Naive thymus-derived CD4-positive, alpha-beta T cell (primary cell): ENCODE data around the gene FGF2. TPM values are rescaled to one million over a fixed set of nuclear protein-coding genes. Genes with fewer than 3 reads are reported as not detected.

ENCODE experiments used
- ATAC-seq: fragments of 150-1000 bp; cut with Tn5 transposase; 2 replicates; pipeline ENCODE4 v1.10.0; 2021; ENCODE audit warnings: mild to moderate bottlenecking, moderate library complexity
- CTCF ChIA-PET: fragments of 350-600 bp; sonication (Branson Sonifier 250); formaldehyde crosslinking; loops from one replicate; lab custom pipeline; 2021; ENCODE audit warnings: antibody characterized with exemption; lab: Charles Lee
- POLR2A ChIA-PET: fragments of 350-600 bp; sonication (Branson Sonifier 250); formaldehyde crosslinking; loops from one replicate; lab custom pipeline; 2021; ENCODE audit warnings: antibody characterized with exemption, inconsistent platforms; lab: Charles Lee
- DNase-seq, 9 donors: peaks; one replicate each; pipeline versions ENCODE4 v3.0.0 to v3.0.0-alpha.2; 2020 to 2022; ENCODE audit warnings: mixed read lengths in 1 of 9
- H3K27ac ChIP-seq: one replicate; pipeline ENCODE4 v1.7.0; 2013; ENCODE audit warnings: mild to moderate bottlenecking, low read depth, low read length, moderate library complexity
- H3K27me3 ChIP-seq, 2 donors: one replicate each; pipeline ENCODE4 v1.7.0; 2013; ENCODE audit warnings: low read length in 2 of 2, mild to moderate bottlenecking in 2 of 2, moderate library complexity in 2 of 2; ENCODE audit not compliant: control insufficient read depth in 2 of 2, insufficient read depth in 2 of 2
- H3K36me3 ChIP-seq, 3 experiments: 1 replicate in 2 of 3; 2 replicates in 1 of 3; pipeline ENCODE4 v1.7.0; 2013; ENCODE audit warnings: low read length in 3 of 3, mild to moderate bottlenecking in 3 of 3, moderate library complexity in 1 of 3; ENCODE audit not compliant: insufficient read depth in 3 of 3, control insufficient read depth in 2 of 3
- H3K4me1 ChIP-seq, 2 donors: one replicate each; pipeline ENCODE4 v1.7.0; 2013; ENCODE audit warnings: low read length in 2 of 2, mild to moderate bottlenecking in 2 of 2, moderate library complexity in 1 of 2; ENCODE audit not compliant: control insufficient read depth in 2 of 2, insufficient read depth in 2 of 2
- H3K4me3 ChIP-seq: 2 replicates; pipeline ENCODE4 v1.7.0; 2013; ENCODE audit warnings: mild to moderate bottlenecking, low read length
- H3K9me3 ChIP-seq, 3 experiments: 1 replicate in 2 of 3; 2 replicates in 1 of 3; pipeline ENCODE4 v1.7.0; 2013; ENCODE audit warnings: low read length in 3 of 3; ENCODE audit not compliant: control insufficient read depth in 2 of 3
- H3K27ac Mint-ChIP-seq, 9 donors: one replicate each; pipeline ENCODE4 v1.8.0; 2020 to 2022; ENCODE audit warnings: mixed read lengths in 9 of 9, mild to moderate bottlenecking in 8 of 9, moderate library complexity in 5 of 9, inconsistent platforms in 2 of 9
- H3K27me3 Mint-ChIP-seq, 5 donors: one replicate each; pipeline ENCODE4 v1.8.0; 2021 to 2022; ENCODE audit warnings: mixed read lengths in 5 of 5, mild to moderate bottlenecking in 1 of 5
- H3K36me3 Mint-ChIP-seq, 5 donors: one replicate each; pipeline ENCODE4 v1.8.0; 2020 to 2022; ENCODE audit warnings: mixed read lengths in 5 of 5, mild to moderate bottlenecking in 3 of 5, inconsistent platforms in 1 of 5
- H3K4me1 Mint-ChIP-seq, 7 donors: one replicate each; pipeline ENCODE4 v1.8.0; 2020 to 2022; ENCODE audit warnings: mixed read lengths in 7 of 7, mild to moderate bottlenecking in 3 of 7, inconsistent platforms in 1 of 7
- H3K4me3 Mint-ChIP-seq, 10 donors: one replicate each; pipeline ENCODE4 v1.8.0; 2020 to 2022; ENCODE audit warnings: mild to moderate bottlenecking in 10 of 10, mixed read lengths in 10 of 10, moderate library complexity in 6 of 10, inconsistent platforms in 2 of 10
- H3K9me3 Mint-ChIP-seq, 11 donors: one replicate each; pipeline ENCODE4 v1.8.0; 2020 to 2022; ENCODE audit warnings: mixed read lengths in 11 of 11, mild to moderate bottlenecking in 4 of 11, inconsistent platforms in 1 of 11, moderate library complexity in 1 of 11
- intact Hi-C, 2 donors: fragments of 100-400 bp; cut with micrococcal nuclease; formaldehyde crosslinking; loops; one replicate each; pipeline ENCODE4 v1.15.1; 2023
- polyA plus RNA-seq, 2 donors: library from polyadenylated mRNA; unstranded; fragments of 300-500 nt; fragmentation: Illumina TruSeq; gene quantifications; one replicate each; pipeline ENCODE4 v1.2.3, GENCODE V29; 2021
- total RNA-seq, 6 experiments: library from RNA in 5 of 6; stranded (reverse) in 5 of 6; gene quantifications; 1 replicate in 5 of 6; 2 replicates in 1 of 6; pipeline ENCODE4 v1.2.3 and lab custom pipeline; 2021 to 2026

The FGF2 gene
- total and polyA plus RNA-seq, 7 experiments from 2014 or later, result 0.51 TPM; not detected in 6

- DNase-seq (no peak), ATAC-seq (no peak)
- H3K9me3 ChIP-seq, result no peaks in the 10 kb centered on the region
- H3K4me3 Mint-ChIP-seq, result no peak overlapping the region
- H3K4me1 ChIP-seq, result no peaks in the 10 kb centered on the region
- intact Hi-C loops, result no loop called here
- peaks cover 0 to 8% (median 0%) of the 10 kb centered on the region in 7 donors for H3K4me1 Mint-ChIP-seq
- no peaks in the 10 kb centered on the region for H3K36me3 ChIP-seq
- H3K27ac Mint-ChIP-seq, result no peak overlapping the region
- H3K27me3 Mint-ChIP-seq, result peaks cover 0 to 13% (median 4%) of the 10 kb centered on the region in 5 donors
- peaks cover 0 to 2% (median 0%) of the 10 kb centered on the region in 11 donors for H3K9me3 Mint-ChIP-seq
- ChIA-PET CTCF (no interaction called here), POLR2A (no interaction called here)
- no peak overlapping the region for H3K27ac ChIP-seq
- H3K36me3 Mint-ChIP-seq, result peaks cover 0 to 1% (median 0%) of the 10 kb centered on the region in 5 donors
- H3K27me3 ChIP-seq, result no peaks in the 10 kb centered on the region
- no peak overlapping the region for H3K4me3 ChIP-seq
These were observed 29.7 kb upstream of the FGF2 start for GRCh38 chr4:122796801-122797404.

- H3K9me3 Mint-ChIP-seq, result peaks cover 0 to 2% (median 0%) of the 10 kb centered on the region in 11 donors
- DNase-seq (no peak), ATAC-seq (no peak)
- H3K4me1 Mint-ChIP-seq, result peaks cover 0 to 8% (median 0%) of the 10 kb centered on the region in 7 donors
- H3K27me3 Mint-ChIP-seq, result peaks cover 0 to 13% (median 4%) of the 10 kb centered on the region in 5 donors
- H3K27ac ChIP-seq, result no peak overlapping the region
- intact Hi-C loops, result no loop called here
- no peaks in the 10 kb centered on the region for H3K36me3 ChIP-seq
- no peak overlapping the region for H3K4me3 ChIP-seq
- no peaks in the 10 kb centered on the region for H3K4me1 ChIP-seq
- H3K4me3 Mint-ChIP-seq, result no peak overlapping the region
- ChIA-PET POLR2A (no interaction called here), CTCF (no interaction called here)
- H3K27me3 ChIP-seq, result no peaks in the 10 kb centered on the region
- no peak overlapping the region for H3K27ac Mint-ChIP-seq
- H3K9me3 ChIP-seq, result no peaks in the 10 kb centered on the region
- H3K36me3 Mint-ChIP-seq, result peaks cover 0 to 1% (median 0%) of the 10 kb centered on the region in 5 donors
These were observed 29.1 kb upstream of the FGF2 start for GRCh38 chr4:122797405-122798094.

- peaks cover 0 to 8% (median 0%) of the 10 kb centered on the region in 7 donors for H3K4me1 Mint-ChIP-seq
- H3K27ac ChIP-seq, result no peak overlapping the region
- H3K4me1 ChIP-seq, result no peaks in the 10 kb centered on the region
- no peaks in the 10 kb centered on the region for H3K9me3 ChIP-seq
- POLR2A ChIA-PET, result no interaction called here
- ATAC-seq (no peak), DNase-seq (no peak)
- no peaks in the 10 kb centered on the region for H3K27me3 ChIP-seq
- peak overlapping the region in 1 of 9 donors; percentile 48 for H3K27ac Mint-ChIP-seq
- H3K9me3 Mint-ChIP-seq, result peaks cover 0 to 2% (median 0%) of the 10 kb centered on the region in 11 donors
- H3K27me3 Mint-ChIP-seq, result peaks cover 0 to 13% (median 4%) of the 10 kb centered on the region in 5 donors
- H3K4me3 ChIP-seq, result no peak overlapping the region
- CTCF ChIA-PET, result no interaction called here
- no peaks in the 10 kb centered on the region for H3K36me3 ChIP-seq
- no peak overlapping the region for H3K4me3 Mint-ChIP-seq
- peaks cover 0 to 1% (median 0%) of the 10 kb centered on the region in 5 donors for H3K36me3 Mint-ChIP-seq
- intact Hi-C loops, result no loop called here
These were observed 28.5 kb upstream of the FGF2 start for GRCh38 chr4:122798101-122798500.

- H3K9me3 Mint-ChIP-seq, result peaks cover 0 to 2% (median 0%) of the 10 kb centered on the region in 11 donors
- Histone ChIP-seq H3K9me3 (no peaks in the 10 kb centered on the region), H3K4me1 (no peaks in the 10 kb centered on the region), H3K27ac (no peak overlapping the region), H3K36me3 (no peaks in the 10 kb centered on the region), H3K4me3 (no peak overlapping the region), H3K27me3 (no peaks in the 10 kb centered on the region)
- DNase-seq, result no peak
- ChIA-PET CTCF (no interaction called here), POLR2A (interaction anchor here (0.5 kb wide), 1 partner anchor 16 kb away, joined by 5 read pairs; no protein-coding TSS in a partner anchor)
- H3K27me3 Mint-ChIP-seq, result peaks cover 0 to 13% (median 4%) of the 10 kb centered on the region in 5 donors
- H3K36me3 Mint-ChIP-seq, result peaks cover 0 to 1% (median 0%) of the 10 kb centered on the region in 5 donors
- H3K4me1 Mint-ChIP-seq, result peaks cover 0 to 8% (median 0%) of the 10 kb centered on the region in 7 donors
- intact Hi-C loops, result no loop called here
- H3K4me3 Mint-ChIP-seq, result no peak overlapping the region
- no peak overlapping the region for H3K27ac Mint-ChIP-seq
- no peak for ATAC-seq
These were observed 27.7 kb upstream of the FGF2 start for GRCh38 chr4:122798917-122799316.

- intact Hi-C loops, result no loop called here
- no peak for DNase-seq
- Mint-ChIP-seq H3K9me3 (peaks cover 0 to 2% (median 0%) of the 10 kb centered on the region in 11 donors), H3K36me3 (no peaks in the 10 kb centered on the region), H3K4me1 (peaks cover 0 to 5% (median 0%) of the 10 kb centered on the region in 7 donors), H3K27ac (no peak overlapping the region), H3K27me3 (peaks cover 0 to 6% (median 5%) of the 10 kb centered on the region in 5 donors), H3K4me3 (no peak overlapping the region)
- Histone ChIP-seq H3K27me3 (no peaks in the 10 kb centered on the region), H3K4me3 (no peak overlapping the region), H3K27ac (no peak overlapping the region), H3K4me1 (no peaks in the 10 kb centered on the region), H3K36me3 (no peaks in the 10 kb centered on the region), H3K9me3 (no peaks in the 10 kb centered on the region)
- ChIA-PET POLR2A (interaction anchor here (0.6 kb wide), 1 partner anchor 41 kb away, joined by 3 read pairs; no protein-coding TSS in a partner anchor), CTCF (no interaction called here)
- no peak for ATAC-seq
These were observed 22.8 kb upstream of the FGF2 start for GRCh38 chr4:122803788-122804208.

GRCh38 chr4:122806981-122807679, 19.5 kb upstream of the FGF2 start:
- intact Hi-C loops, result no loop called here
- no peak for DNase-seq

More at GRCh38 chr4:122806981-122807679, 19.5 kb upstream of the FGF2 start:
- Mint-ChIP-seq H3K9me3 (peaks cover 0 to 7% (median 2%) of the 10 kb centered on the region in 11 donors), H3K4me3 (no peak overlapping the region), H3K4me1 (peaks cover 0 to 3% (median 0%) of the 10 kb centered on the region in 7 donors), H3K27me3 (peaks cover 0 to 10% (median 4%) of the 10 kb centered on the region in 5 donors), H3K27ac (no peak overlapping the region), H3K36me3 (peaks cover 0 to 5% (median 0%) of the 10 kb centered on the region in 5 donors)
- Histone ChIP-seq H3K27me3 (no peaks in the 10 kb centered on the region), H3K36me3 (no peaks in the 10 kb centered on the region), H3K9me3 (no peaks in the 10 kb centered on the region), H3K4me3 (no peak overlapping the region), H3K4me1 (no peaks in the 10 kb centered on the region), H3K27ac (no peak overlapping the region)
- ATAC-seq, result no peak
- ChIA-PET CTCF (no interaction called here), POLR2A (no interaction called here)
